Neutrophil (primary cell): ENCODE measurements around the gene TRIM24.

Experiments
- H3K27ac ChIP-seq: fragments of 200-600 bp; sonication (generic); 2 replicates; pipeline ENCODE4 v1.5.1; 2016; ENCODE audit warnings: mild to moderate bottlenecking, moderate library complexity
- H3K27me3 ChIP-seq: fragments of 200-600 bp; sonication (generic); 2 replicates; pipeline ENCODE4 v1.6.0; 2016; ENCODE audit warnings: mild to moderate bottlenecking
- H3K36me3 ChIP-seq: fragments of 200-600 bp; sonication (generic); 2 replicates; pipeline ENCODE4 v1.5.1; 2017
- H3K4me1 ChIP-seq, 2 experiments: fragments of 200-600 bp in 1 of 2; sonication (generic) in 1 of 2; 1 replicate in 1 of 2; 2 replicates in 1 of 2; pipeline versions ENCODE4 v1.5.1 to v1.6.1; 2013 to 2016; ENCODE audit warnings: low read depth in 1 of 2, low read length in 1 of 2, mild to moderate bottlenecking in 1 of 2, moderate library complexity in 1 of 2; ENCODE audit not compliant: control insufficient read depth in 1 of 2, insufficient read depth in 1 of 2
- H3K4me3 ChIP-seq, 2 experiments: fragments of 200-600 bp in 1 of 2; sonication (generic) in 1 of 2; 1 replicate in 1 of 2; 2 replicates in 1 of 2; pipeline ENCODE4 v1.5.1; 2013 to 2016; ENCODE audit warnings: low read depth in 1 of 2, low read length in 1 of 2, mild to moderate bottlenecking in 1 of 2, moderate library complexity in 1 of 2
- H3K9me3 ChIP-seq: fragments of 200-600 bp; sonication (generic); 2 replicates; pipeline ENCODE4 v1.5.1; 2016
- TF ChIP-seq, protein P1 (sequence below): fragments of 200-600 bp; sonication (generic); IDR thresholded peaks from 2 replicates; pipeline ENCODE4 v1.5.1; 2016; ENCODE audit warnings: antibody characterized with exemption

Gene TRIM24

DNA sequence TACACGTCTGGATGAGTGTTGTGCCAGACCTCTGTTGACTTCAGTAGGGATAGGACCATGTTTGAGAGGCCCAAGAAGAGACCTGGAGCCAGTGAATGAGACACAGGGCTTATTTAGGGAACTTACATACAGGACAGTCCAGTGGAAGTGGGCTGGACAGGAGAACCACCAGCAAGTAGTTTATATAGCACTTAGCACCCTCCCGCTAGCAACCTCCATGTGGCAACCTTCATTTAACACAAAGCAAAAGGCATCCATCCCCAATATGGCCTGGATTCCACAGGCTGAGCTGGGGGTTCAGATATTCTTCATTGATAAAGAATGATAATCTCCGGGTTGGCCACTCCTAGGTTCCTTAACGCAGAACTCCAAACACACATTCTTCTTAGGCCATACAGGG lies 93.7 kb downstream of the TRIM24 start:
- peaks cover 70% of the 10 kb centered on the region for H3K36me3 ChIP-seq
- no peaks in the 10 kb centered on the region for H3K4me1 ChIP-seq
- no peaks in the 10 kb centered on the region for H3K27me3 ChIP-seq
- no peak overlapping the region for H3K27ac ChIP-seq
- peaks cover 36% of the 10 kb centered on the region for H3K9me3 ChIP-seq
- TF ChIP-seq, protein P1, sequence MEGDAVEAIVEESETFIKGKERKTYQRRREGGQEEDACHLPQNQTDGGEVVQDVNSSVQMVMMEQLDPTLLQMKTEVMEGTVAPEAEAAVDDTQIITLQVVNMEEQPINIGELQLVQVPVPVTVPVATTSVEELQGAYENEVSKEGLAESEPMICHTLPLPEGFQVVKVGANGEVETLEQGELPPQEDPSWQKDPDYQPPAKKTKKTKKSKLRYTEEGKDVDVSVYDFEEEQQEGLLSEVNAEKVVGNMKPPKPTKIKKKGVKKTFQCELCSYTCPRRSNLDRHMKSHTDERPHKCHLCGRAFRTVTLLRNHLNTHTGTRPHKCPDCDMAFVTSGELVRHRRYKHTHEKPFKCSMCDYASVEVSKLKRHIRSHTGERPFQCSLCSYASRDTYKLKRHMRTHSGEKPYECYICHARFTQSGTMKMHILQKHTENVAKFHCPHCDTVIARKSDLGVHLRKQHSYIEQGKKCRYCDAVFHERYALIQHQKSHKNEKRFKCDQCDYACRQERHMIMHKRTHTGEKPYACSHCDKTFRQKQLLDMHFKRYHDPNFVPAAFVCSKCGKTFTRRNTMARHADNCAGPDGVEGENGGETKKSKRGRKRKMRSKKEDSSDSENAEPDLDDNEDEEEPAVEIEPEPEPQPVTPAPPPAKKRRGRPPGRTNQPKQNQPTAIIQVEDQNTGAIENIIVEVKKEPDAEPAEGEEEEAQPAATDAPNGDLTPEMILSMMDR: no peak
- no peak overlapping the region for H3K4me3 ChIP-seq

GRCh38 chr7:138554674-138555073 lies 94.6 kb downstream of the TRIM24 start:
- H3K4me3 ChIP-seq: no peak overlapping the region
- peaks cover 73% of the 10 kb centered on the region for H3K36me3 ChIP-seq
- H3K27me3 ChIP-seq: no peaks in the 10 kb centered on the region
- no peak overlapping the region for H3K27ac ChIP-seq
- TF ChIP-seq, protein P1: no peak
- H3K9me3 ChIP-seq: peaks cover 40% of the 10 kb centered on the region
- H3K4me1 ChIP-seq: no peaks in the 10 kb centered on the region

DNA sequence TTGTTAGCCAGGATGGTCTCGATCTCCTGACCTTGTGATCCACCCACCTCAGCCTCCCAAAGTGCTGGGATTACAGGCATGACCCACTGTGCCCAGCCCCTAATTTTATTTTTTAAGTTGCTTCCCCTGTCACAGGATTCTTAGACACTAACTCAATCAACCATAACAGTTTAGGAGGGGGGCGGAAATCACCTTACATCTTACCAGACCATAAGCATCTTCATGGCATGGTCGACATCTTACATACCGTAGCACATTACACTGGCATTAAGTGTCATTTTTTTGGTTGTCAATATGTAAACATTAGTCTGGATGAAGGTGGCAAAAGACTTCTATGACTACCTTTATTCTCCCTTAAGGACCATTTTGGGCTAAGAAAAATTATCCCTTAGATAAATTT lies 95.6 kb downstream of the TRIM24 start:
- Histone ChIP-seq H3K4me3 (no peak overlapping the region), H3K27ac (no peak overlapping the region), H3K4me1 (no peaks in the 10 kb centered on the region), H3K27me3 (no peaks in the 10 kb centered on the region), H3K9me3 (peaks cover 40% of the 10 kb centered on the region), H3K36me3 (peaks cover 80% of the 10 kb centered on the region)
- TF ChIP-seq, protein P1: no peak

DNA sequence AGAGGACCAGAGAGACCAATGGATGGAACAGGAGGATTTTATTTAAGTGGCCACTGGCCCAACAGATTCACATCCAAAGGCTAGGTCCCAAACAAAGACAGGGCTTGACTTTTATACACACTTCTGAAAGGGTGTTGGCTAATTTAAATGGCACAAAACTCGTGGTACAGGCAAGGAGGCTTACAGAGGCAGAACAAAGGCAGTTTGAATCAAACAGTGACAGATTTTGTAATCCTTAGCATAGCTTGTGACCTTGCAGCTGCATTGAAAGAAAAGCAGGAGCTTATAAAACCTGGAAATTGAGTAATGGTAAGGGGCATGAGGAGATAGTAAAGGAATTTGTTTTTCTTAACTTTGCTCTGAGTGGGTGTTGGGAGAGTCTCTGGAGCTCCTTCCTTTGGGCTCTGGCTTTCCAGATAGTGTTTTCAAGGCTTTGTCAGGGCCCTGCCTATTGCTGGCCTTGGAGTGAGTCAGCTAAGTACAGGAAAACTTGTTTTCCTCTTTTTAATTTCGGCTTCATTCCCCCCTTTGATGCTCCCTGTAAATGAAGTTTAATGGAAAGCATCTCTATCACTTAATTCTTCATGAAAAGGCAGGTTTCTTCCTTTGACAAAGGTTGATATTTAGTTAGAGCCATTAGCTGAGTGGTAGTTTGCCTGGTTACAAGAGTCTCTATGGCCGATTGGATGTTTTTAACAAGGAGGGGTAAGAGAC lies 96.9 kb downstream of the TRIM24 start:
- TF ChIP-seq, protein P1: no peak
- Histone ChIP-seq H3K4me3 (no peak overlapping the region), H3K27ac (no peak overlapping the region), H3K36me3 (peaks cover 75% of the 10 kb centered on the region), H3K27me3 (no peaks in the 10 kb centered on the region), H3K9me3 (peaks cover 36% of the 10 kb centered on the region), H3K4me1 (no peaks in the 10 kb centered on the region)

- TF ChIP-seq, protein P1: no peak
- no peak overlapping the region for H3K27ac ChIP-seq
- peaks cover 4% of the 10 kb centered on the region in 2 experiments for H3K4me1 ChIP-seq
- peaks cover 58% of the 10 kb centered on the region for H3K36me3 ChIP-seq
- peaks cover 38% of the 10 kb centered on the region for H3K9me3 ChIP-seq
- no peak overlapping the region for H3K4me3 ChIP-seq
- H3K27me3 ChIP-seq: no peaks in the 10 kb centered on the region
Measured at GRCh38 chr7:138559448-138559847, 99.4 kb downstream of the TRIM24 start.
